Measurements from ENCODE around the gene GARS1.
"Not testable (repeated sequence)": the region's sequence is repeated elsewhere in the genome, so short reads cannot be mapped to it uniquely, and the experiment has no call there.

GARS1 gene

GRCh38 chr7:30633223-30633622, 38.5 kb downstream of the GARS1 start:
- no peak for DNase-seq

DNA sequence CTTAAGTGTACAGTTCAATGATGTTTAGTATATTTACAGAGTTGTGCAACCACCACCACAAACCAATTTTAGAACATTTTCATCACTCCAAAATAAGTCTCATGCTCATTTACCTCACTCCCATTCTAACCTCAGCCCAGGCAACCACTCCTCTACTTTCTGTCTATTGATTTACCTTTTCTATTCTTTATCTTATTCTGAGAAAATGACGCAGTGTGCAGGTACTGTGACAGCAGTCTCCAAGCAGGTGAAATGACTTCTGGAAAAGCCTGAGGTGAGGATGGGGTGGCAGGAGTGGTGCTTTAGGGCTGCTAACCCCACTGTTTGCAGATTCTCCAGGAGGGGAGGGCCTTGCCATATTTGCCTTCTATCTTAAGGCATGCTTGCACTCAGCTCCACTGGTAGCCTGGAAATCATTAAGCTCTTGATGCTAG, 39.5 kb downstream of the GARS1 start:
- peak; percentile 1 for DNase-seq

- DNase-seq: no peak
These were observed 40.0 kb downstream of the GARS1 start for GRCh38 chr7:30634634-30635201.

GRCh38 chr7:30635798-30636197, 41.1 kb downstream of the GARS1 start:
- DNase-seq: no peak

GRCh38 chr7:30642322-30642721, 47.6 kb downstream of the GARS1 start:
- not testable (repeated sequence) for DNase-seq

GRCh38 chr7:30642789-30643188, 48.1 kb downstream of the GARS1 start:
- no peak for DNase-seq

- no peak for DNase-seq
These were observed 49.7 kb downstream of the GARS1 start for GRCh38 chr7:30644286-30644955.

DNA sequence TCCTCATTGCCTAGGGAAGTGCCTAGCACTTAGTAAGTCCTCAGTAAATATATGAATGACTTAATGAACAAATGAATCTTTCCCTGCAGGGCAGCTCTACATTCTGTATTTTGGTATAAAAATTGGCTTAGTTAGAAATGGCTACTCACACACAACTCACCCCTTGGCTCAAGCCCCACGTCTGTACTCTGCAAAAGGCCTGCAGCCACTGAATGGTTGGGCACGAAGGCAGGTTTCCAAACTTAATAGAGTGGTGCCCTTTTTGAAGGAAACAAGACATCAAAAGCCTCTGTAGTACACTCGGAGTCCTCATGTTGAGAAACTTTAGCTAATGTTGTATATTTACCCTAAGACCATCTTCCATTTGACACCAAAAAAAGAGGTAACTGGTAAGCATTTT, 51.0 kb downstream of the GARS1 start:
- no peak for DNase-seq

GRCh38 chr7:30646154-30646553, 51.5 kb downstream of the GARS1 start:
- DNase-seq: no peak

DNA sequence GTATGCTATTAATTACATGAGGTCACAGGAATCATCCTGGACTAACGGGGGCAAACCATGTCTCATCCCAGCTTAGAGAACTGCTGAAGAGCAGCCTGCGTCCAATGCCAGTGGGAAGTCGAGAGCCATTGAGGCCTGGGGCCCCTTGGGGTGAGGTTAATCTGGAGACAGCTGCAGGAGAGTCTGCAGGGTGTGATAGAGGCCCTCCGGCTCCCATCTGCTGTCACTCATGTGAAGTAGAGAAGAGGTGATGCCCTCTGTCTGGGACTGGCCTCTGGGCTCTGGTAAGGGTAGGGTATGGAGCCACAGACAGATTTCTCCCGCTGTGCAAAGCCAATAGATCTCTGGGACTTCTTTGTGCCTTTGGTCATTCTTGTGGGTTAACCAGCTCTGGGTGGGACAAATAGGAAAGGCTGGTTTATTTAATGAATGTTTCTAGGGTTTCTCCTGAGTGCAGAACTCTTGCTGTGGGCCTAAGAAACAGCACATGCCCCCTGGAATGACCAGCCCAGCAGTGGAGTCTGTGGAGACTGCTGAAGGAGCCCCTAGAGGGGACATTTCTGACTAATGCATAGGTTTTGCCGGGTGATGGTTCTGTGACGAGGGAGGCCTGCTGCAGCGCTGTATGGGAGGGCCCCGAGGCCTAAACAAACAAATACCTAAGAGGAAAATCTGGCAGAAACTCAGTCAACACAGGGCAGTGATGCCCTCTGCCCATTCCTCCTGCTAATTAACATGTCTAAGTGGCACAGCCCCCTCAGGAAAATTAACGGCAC, 53.1 kb downstream of the GARS1 start:
- no peak for DNase-seq

DNA sequence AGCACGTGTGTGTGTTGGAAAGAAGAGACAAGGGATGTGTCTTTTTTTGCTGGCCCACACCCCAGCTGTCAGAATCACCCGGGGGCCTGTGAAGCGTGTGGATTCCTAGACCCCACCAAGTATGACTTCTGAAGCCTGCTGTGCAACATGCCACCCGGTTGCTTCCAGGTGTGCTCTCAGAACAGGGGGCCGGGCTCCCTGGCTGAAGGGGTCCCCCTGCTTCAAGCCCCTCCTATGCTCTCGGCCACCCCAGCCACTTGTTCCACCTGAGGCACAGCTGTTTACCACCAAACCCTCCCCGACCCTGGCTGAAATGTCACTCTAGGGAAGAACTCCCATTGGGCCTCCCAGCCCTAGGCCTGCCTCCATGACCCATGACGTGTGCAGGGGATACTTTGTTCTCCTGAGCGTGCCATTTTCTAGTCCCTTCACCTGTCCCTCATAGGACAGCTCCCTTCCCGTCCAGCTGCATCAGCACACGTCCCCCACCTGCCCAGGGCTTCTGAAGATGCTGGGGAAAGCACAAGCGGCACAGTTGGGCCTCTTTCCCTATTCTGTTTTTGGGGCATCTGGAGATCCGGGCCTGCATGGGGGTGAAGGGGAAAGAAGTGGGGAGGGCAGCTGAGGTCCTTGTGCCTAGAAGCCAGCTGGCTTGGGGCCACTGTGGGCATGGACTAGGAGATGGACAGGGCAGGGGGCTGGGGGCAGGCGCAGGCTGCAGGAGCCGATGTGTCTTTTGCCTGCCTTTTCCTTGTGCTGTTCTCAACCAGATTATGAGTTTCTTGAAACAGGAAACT, 54.3 kb downstream of the GARS1 start:
- DNase-seq: no peak

DNA sequence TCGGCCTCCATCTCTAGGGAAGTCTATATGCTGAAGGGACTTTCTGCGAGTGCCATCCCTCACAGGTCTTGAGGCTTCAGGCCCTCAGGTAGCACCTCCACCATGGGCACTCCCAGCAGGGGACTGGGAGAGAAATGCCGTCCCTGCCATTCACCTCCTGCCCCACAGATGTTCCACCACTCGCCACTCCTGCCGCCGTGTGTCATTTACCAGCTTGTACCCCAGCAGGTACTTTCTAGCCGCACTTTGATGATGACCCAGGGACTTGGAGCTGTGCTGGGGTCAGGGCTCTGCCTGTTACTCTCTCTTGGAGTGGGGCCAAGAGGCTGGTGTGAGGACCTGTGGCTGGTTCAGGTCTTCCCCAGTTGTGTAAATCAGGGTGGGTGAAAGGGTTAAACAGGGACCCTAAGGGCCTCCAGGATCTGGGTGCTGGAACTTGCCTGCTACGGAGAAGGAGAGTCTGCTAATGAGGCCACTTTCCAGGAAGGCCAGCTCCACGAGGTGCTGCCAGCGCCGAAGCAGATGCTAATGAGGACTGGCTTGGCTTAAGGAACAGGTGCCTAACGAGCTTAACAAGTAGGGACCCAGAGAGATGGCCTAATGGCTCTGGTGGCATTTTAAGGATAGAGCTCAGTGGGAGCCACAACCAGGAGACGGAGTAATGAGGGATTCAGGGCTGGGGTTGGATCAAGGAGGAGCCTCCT, 55.2 kb downstream of the GARS1 start:
- no peak for DNase-seq

DNA sequence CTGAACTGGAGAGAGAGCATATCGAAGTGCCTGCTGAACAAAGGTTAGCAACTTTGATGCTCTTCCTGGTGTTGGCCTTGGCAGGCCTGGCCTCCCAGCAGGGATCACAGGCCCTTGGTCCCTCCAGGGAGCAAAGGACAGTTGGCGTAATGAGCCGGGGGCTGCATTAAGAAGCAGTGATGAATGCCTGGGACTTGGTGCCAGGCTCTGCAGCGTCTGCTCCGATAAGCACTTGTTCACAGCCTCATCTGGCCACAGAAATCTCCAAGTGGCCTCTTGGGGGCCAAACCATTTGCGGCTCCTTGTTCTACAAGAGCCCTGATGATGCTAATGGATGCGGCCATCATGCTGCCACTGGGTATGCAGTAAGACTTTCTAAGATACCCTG, 55.7 kb downstream of the GARS1 start:
- no peak for DNase-seq

DNA sequence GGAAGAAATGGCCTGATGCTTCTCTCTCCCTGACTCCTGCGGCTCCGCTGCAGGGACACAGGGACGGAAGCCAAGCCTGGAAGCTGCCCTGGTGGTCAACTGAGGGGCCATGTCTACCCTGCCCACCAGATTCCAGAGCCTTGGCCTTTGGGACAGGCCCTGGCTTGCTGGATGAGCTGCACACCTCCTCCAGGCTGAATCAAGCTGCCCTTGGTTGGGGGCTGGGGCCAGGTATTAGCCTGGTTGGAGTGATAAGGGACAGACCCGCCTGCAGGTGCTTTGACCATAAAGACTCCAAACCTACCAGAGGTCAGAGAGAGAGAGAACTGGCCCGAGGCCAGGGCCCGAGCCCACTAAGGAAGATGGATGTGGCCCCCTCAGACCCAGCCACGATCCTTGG, 57.5 kb downstream of the GARS1 start:
- no peak for DNase-seq

DNA sequence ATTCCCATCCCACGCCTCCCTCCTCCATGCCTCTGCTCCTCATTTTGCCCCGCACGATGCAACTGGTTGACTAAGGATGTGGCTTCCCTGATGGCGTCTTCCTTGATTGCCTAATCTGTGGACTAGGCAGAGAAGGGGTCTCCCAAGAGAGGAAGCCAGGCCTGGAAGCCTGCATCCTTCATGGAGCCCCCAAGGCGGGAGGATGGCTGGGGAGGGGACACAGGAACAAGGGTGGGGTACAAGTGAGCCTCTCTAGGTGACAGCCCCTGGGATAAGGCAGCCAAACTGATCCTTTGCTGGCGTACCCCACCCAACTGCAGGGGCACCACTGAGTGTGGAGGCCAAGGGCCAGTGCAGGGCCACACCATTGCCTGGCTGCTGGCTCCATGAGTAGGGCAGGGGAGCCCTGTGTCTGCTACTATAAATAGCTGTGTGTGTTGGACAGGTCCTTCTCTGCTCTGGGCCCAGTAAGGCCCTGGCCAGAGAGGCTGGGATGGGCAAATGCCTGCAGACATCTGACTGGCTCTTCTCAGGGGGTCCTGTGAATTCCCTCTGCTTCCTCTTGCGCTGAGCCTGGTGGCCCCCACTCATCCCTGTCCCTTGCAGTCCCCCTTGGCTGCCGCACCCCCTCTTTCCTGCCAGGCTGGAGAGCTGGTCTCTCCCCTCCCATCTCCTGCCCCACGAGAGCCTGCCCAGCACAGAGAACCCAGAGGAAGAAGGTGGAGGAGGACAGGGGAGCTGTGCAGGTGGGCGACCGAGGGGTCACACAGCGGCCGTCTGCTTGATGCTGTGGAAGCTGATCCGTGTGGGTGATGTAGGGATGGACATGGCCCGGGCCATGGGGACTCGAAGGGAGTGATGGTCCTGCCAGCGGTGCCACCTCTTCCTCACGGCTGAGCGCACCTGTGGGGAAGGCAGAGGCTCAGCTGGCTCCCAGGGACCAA, 58.3 kb downstream of the GARS1 start:
- DNase-seq: no peak

- no peak for DNase-seq
These were observed 59.8 kb downstream of the GARS1 start for GRCh38 chr7:30654296-30655090.

DNA sequence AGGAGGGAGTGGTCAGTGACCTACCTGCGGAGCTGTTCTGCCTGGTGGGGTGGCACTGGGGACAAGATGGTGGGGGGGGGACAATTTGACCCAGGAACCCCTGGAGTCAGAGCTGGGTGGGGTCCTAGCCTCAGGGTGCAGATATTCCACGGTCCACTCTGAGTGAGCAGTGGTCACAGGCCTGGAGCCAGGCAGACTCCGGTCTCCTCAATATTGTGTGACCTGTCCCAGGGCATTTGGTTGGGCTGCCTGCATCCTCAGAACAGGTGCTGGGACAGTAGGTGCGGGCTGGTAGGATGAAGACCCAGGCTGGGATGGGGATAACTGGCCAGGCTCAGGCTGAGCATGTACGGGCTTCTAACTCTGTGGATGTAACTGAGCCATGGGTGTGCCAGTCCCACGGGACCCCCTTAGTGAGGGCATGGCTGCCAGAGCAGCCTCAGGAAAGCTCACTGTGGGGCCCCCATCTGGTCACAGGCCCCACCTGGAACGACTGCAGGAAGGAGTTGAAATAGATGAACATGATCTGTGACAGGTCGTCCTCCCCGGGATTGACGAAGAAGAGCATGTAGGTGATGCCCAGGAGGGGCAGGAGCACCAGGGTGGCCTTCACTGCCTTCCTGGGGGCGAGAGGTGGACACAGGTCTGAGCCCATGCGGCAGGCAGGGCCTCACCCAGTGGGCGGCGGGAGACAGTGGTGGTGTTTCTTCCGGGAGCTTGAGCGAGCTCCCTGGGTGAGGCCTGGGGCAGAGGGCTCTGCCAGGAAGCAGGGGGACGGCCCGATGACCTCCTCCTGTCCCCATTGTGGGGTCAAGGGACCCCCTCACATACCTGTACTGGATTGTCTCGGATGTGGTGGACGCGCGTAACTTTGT, 60.7 kb downstream of the GARS1 start:
- no peak for DNase-seq

GRCh38 chr7:30656006-30656957, 61.6 kb downstream of the GARS1 start:
- DNase-seq: peak; percentile 9
